DMS153 (cell line): ENCODE results near the gene IL1RAP.

Source experiments
- DNase-seq: peaks from one replicate; lab custom pipeline; 2025; lab: John Stamatoyannopoulos, UW

Gene IL1RAP

DNA sequence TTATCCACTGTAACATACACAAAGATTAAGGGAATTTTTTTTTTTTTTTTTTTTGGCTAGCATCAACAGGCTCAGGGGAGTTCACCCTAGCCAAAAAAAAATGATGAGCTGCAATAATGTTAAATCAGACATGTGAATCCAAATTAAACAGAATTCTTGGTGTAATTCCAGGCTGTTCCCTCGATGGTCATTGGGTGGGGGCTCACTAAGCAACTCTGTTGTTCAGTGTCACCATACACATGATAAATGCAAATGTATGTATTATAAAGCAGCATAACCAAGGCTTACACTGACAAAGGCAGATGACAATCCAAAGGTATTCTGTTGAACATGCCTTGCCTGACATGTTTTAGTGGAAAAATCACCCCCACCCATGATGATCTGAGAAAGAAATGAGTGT is 29.0 kb downstream of the IL1RAP start:
- no peak for DNase-seq

DNA sequence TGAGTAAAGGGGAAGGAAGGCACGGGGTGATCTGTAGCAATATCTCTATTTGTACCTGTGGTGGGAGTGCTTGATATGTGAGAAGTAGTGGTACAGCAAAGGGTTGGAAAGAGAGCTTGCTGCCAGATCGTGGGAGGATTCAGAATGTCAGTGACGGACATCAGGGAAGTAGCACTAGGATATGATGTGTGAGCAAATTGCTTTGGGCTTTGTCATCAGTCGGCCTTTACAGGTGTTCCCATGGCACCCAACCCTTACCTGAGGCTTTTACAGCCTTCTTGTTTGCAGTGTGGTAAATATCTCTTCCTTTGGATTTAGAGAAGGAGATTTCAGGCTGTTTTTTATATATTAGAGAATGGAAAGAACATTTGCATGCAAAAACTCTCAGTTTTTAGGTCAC is 29.8 kb downstream of the IL1RAP start:
- DNase-seq = peak; percentile 77

DNA sequence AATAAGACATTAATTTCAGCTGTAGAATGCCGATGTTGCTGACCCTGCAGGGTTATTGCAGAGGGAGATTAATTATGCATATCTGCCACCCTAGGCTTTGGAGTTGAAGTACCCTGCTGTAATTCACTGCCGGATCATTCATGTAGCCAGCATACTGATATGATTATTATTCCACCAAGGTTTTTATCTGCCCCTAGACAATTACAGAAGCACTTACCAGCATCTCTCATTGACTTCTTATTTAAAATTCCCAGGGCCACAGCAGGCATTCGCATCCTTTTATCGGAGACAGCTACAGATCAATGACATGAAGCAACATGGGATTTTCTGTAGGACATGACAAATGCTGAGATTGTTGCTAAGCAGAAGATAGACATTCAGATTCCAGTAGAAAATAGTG is 31.3 kb downstream of the IL1RAP start:
- no peak for DNase-seq

GRCh38 chr3:190546881-190547510 is 33.1 kb downstream of the IL1RAP start:
- no peak for DNase-seq

- DNase-seq = no peak
These were observed 34.3 kb downstream of the IL1RAP start for GRCh38 chr3:190548031-190548656.

- no peak for DNase-seq
These were observed 38.1 kb downstream of the IL1RAP start for GRCh38 chr3:190552021-190552420.

DNA sequence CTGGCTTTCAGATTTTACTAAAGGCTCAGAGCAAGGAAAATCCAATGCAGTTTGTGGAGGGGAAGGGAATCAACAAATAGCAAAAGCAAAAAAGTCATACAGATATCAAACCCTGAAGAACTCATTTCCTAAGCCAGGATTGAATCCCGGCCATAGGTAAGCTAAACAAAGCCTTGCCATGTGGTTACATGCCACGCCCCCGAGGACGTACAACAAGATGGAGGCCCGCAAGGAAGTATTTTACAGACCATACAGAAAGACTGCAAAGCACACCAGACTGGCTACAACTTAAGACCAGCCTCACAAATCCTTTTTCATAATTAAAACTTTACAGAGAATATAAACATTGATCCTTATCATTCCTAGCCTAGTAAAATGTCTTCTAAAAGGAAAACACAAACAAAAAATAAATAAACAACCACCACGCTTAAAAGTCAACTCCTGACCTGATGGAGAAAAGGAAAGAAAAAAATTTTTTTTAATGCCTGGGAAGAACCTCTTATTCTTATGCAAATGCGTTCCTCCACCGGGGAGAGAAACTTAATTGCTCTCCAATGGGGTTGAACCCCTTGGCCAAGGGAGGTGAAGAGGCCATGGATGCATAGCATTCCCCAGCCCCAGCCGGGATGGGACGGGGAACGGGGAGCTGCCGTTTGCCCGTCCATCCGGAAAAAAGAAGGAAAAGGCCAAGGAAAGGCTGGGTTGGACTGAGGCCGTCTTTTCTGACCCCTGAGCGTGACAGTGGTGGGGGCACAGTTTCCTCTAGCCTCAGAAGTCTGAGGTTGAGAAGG is 39.3 kb downstream of the IL1RAP start:
- DNase-seq = no peak

DNA sequence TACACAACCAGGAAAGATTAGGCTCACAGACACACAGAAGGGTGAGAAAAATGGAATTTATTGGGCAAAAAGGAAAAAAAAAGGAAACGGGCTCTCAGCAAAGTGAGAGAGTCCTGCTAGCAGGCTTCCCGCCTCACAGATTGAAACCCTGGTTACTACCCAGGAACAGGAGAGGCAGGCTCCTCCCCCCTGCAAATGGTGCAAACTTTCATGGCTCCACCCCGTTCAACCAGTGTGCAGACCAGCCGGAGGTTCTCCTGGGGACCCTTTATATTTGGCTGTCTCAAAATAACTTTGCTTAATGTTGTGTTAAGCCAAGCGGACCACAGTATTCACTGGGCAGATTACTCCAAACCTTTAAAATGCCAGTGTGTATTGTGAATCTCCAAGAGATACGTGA is 40.3 kb downstream of the IL1RAP start:
- no peak for DNase-seq

GRCh38 chr3:190556351-190556750 is 42.5 kb downstream of the IL1RAP start:
- no peak for DNase-seq

DNA sequence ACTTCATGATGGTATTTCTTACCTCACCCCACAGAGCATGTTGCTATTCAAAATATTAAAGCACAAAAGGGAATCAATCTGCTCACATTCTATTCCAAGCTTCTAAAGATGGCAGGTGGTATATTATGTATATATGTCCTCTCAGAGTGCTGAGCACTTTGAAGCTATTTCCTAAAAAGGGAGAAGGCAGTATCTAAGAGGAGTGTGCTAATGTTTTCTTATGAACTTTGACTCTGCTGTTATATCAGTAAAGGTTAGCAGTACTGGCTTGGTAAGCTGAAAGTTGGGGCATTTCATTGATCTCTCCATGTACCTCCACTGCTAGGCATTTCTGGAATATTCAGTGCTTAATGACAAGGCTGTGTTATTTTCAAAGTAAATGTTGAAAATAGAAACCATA is 43.4 kb downstream of the IL1RAP start:
- DNase-seq = no peak

DNA sequence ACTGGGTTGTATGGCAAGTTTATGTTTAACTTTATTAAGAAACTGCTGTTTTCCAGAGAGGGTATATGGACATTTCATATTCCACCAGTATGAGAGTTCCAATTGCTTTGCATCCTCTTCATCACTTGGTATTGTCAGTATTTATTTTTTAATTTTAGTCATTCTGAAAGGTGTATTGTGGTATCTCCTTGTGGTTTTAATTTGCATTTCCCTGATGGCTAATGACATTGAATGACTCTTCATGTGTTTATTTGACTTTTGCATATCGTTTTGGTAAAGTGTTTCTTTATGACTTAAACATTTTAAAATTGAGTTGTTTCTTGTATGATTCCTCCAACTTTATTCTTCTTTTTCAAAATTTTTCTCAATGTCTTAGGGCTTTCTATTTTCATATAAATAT is 44.4 kb downstream of the IL1RAP start:
- no peak for DNase-seq

GRCh38 chr3:190558796-190559195 is 44.9 kb downstream of the IL1RAP start:
- DNase-seq = no peak

DNA sequence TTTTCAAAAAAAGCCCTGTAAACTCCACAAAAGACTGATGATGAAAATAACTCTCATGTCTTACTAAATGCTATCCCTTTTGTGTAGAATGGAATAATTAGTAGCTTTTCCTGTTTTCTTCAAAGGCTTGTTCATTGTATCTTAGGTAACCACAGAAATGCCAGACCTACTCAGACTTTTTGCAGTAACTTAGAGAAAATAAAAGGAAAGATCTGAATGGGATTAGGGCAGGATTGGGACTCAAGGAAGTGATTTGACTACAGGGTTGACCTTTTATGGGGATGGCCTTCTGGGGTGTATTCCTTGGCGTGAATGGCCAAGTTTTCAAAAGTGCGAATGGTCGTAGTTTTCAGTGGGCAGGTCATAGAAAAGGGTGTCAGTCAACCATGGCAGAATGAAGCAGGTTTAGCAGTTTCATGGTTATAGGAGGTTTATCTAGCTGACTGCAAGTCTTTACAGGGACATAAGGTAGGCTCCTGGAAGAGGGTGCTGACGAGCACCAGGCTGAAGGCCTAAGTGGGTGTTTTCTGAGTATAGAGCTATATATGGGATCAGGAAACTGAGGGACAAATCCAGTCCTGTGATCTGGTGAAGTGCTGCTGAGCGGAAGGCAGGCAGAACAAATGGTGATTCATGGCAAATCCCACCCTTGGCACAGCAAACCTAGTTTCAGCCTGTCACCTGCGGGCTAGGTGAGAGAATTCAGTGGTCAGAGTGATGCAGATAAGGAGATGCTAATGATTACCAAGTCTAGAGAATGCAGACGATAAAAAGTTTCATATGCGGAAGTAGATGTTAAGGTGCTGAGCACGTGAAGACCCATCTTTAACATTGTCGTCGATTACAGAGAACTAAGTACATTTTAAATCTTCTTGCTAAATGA is 46.4 kb downstream of the IL1RAP start:
- DNase-seq = no peak

DNA sequence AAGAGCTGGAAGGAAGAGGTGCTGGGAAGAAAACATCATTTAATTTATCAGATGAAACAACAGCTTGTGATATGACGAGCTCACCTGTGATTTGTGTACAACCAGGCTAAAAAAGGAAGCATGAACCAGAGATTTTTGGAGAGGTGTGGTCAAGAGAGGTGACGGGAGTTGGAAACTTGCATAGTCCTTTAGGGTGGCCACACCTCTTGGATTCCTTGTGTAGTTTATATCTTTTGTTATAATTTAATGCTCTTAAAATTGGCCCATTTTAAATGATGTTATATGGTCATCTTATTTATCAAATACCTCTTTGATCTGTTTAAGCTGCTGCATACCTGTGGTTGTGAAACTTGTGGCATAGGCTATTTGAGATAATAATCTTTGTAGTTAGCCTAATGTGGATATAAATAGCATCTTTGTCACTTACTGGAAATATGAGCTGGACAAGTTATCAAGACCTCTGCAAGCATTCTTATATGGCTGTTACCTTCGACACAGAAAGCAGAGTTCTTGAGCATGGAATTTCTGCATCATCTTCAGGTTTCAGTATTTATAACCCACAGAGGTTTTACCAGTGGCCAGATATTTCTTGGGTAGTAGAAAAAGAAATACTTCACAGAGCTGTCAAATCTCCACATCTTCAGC is 49.1 kb downstream of the IL1RAP start:
- DNase-seq = no peak

- DNase-seq = no peak
These were observed 50.3 kb downstream of the IL1RAP start for GRCh38 chr3:190564175-190564574.

GRCh38 chr3:190566043-190566933 is 52.4 kb downstream of the IL1RAP start:
- DNase-seq = no peak

GRCh38 chr3:190568036-190568435 is 54.2 kb downstream of the IL1RAP start:
- DNase-seq = no peak

DNA sequence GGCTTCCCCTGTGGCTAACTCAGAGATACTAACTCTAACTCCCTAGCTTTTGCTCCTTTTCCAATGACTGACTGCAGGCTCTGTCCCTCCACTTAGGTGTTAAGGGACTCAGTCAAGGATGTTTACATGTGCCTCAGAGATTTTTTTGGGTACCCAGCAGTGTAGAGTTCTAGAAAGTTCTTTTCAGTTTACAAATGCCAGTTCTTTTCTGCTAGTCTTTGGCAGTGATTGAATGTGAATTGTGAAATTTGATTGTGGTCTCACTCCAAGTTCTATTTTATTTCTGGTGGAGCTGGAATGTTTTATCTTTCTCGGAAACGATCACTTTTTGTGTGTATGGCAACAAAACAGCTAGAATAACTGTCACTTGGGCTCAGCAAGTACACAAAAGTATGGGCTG is 60.6 kb downstream of the IL1RAP start:
- DNase-seq = no peak

DNA sequence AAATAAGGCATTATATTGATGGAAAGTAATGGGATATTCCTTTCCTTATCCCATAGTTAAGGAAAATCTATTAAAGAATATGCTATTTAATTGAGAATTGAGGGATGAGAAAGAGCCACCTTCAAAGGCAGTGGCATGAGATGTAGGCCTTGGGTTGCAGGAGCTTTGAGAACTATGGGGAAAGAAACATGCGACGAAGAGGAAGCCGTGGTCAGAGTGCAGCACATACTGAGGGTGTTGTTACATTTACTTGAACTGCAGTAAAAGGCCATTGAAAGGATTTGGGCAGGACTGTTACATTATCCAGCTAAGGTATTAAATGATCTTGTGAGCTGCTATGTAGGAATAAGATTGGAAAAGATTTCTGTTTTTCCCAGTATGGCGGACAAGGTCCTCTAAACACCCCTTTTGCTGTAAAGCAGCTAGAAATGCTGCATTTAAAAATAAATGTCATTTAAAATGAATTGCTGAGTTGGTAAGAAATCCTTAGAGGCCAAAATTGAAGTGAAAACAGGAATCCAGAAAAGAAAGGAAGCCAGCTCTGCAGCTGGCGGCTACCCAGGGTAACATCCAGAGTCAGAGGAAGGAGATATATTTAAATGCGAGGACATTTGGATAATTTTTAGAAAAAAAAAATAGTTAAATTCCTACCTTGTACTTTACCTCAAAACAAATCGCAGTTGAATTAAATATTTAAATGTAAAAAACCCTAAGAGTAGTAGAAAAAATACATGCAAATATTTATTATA is 61.7 kb downstream of the IL1RAP start:
- DNase-seq = no peak

DNA sequence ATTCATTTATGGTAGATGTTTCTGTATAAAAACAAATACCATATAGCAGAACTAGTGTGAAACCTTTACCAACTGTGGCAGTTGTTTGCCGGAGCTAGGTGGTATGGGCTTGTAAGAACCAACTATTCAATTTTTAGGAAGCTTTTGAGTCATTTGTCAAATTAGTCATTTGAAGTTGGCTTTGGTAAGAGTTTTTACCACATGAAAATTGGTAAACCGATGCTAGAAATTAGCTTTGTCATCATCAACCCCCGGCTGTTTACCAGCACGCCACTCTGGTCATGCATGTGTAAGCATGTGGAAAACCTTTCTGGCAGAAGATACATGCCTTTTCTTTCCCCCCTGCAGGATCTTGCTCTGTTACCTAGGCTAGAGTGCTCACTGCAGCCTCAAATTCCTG is 63.3 kb downstream of the IL1RAP start:
- DNase-seq = no peak
